HG02981 (cell line): Measurements from ENCODE around the gene TPK1.
"Not testable (repeated sequence)": the region's sequence is repeated elsewhere in the genome, so short reads cannot be mapped to it uniquely, and the experiment has no call there.

Source experiments
- ATAC-seq: cut with Tn5 transposase; IDR thresholded peaks from one replicate; pipeline ENCODE4 v1.9.1; 2021; ENCODE audit warnings: mild to moderate bottlenecking, moderate library complexity; ENCODE audit not compliant: unreplicated experiment

The TPK1 gene

GRCh38 chr7:144653449-144653848, 182.4 kb downstream of the TPK1 start:
- peak; percentile 44 for ATAC-seq

DNA sequence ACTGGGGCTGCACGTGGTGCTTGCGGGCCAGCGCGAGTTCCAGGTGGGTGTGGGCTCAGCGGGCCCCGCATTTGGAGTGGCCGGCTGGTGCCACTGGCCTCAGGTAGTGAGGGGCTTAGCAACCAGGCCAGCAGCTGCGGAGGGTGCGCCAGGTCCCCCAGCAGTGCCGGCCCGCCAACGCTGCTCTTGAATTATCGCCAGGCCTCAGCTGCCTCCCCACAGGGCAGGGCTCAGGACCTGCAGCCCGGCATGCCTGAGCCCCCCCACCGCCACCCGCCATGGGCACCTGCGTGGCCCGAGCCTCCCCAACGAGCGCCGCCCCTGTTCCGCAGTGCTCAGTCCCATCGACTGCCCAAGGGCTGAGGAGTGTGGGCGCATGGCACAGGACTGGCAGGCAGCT, 185.4 kb downstream of the TPK1 start:
- no peak for ATAC-seq

- peak; percentile 55 for ATAC-seq
Measured at GRCh38 chr7:144649120-144649519, 186.7 kb downstream of the TPK1 start.

GRCh38 chr7:144641389-144642044, 194.3 kb downstream of the TPK1 start:
- ATAC-seq, result no peak

DNA sequence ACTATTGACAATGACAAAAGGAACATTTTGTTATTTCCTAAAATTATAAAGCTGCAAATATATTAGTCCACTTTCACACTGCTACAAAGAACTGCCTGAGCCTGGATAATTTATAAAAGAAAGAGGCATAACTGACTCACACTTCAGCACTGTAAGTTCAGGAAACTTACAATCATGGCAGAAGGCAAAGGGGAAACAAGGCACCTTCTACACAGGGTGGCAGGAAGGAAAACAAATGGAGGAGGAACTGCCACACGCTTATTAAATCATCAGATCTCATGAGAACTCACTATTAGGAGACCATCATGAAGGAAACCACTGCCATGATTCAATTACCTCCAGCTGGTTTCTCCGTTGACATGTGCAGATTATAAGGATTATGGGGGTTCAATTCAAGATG, 203.1 kb downstream of the TPK1 start:
- ATAC-seq, result no peak

DNA sequence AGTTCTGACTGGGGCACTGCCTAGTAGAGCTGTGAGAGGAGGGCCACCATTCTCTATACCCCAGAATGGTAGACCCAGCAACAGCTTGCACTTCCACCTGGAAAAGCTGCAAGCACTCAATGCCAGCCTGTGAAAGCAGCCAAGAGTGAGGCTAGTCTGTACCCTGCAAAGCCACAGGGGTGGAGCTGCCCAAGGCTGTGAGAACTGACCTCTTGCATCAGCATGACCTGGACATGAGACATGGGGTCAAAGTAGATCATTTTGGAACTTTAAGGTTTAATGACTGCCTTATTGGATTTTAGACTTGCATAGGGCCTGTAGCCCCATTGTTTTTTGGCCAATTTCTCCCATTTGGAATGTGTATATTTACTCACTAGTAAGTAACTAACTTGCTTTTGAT, 206.3 kb downstream of the TPK1 start:
- no peak for ATAC-seq

GRCh38 chr7:144629011-144629410, 206.8 kb downstream of the TPK1 start:
- no peak for ATAC-seq

- ATAC-seq, result no peak
Measured at GRCh38 chr7:144628176-144628575, 207.7 kb downstream of the TPK1 start.

DNA sequence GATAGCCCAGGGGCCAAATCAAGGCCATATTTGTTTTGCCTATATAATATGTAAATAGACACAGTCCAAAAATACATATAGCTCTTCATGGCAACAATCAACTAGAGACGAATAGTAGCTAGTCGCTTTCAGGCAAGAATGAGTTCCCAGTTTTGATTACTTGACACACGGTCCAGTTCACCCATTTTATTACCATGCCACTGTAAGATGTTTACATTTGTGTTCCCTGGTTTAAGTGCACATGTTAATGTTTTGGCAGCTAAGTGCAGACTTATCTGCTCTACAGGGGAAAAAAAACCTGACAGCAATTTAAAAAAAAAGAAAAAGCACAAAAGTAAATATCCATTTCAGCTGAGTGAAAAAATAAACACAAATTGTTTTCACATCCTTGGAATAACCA, 213.1 kb downstream of the TPK1 start:
- ATAC-seq, result no peak

DNA sequence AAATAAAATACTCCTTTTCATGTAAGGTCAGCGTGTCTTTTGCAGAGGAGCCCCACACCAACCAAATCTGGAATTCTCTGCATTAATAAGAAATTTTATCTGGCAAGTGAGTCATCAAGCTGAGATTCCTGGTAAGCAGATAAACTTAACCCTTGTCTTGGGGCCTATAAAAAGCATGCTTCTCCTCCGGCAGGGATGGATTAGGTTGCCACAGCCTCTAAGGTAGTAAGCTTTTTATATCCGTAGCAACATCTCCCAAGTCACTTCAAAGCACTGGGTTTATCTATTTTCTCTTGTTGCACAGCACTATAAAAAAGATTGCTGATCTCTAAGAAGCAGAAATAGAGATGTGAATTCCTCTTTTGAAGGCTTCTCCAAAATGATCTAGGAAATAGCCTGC, 229.6 kb downstream of the TPK1 start:
- no peak for ATAC-seq

DNA sequence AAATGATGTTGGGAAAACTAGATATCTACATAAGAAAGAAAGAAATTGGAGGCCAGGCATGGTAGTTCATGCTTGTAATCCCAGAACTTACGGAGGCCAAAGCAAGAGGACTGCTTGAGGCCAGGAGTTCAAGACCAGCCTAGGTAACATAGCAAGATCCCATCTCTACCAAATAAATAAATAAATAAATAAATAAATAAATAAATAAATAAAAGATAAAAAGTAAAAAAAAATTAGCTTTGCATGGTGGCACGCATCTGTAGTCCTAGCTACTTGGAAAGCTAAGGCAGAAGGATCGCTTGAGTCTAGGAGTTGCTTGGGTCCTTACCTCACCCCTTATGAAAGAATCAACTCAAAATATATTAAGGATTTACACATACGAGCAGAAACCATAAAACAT, 238.9 kb downstream of the TPK1 start:
- no peak for ATAC-seq

DNA sequence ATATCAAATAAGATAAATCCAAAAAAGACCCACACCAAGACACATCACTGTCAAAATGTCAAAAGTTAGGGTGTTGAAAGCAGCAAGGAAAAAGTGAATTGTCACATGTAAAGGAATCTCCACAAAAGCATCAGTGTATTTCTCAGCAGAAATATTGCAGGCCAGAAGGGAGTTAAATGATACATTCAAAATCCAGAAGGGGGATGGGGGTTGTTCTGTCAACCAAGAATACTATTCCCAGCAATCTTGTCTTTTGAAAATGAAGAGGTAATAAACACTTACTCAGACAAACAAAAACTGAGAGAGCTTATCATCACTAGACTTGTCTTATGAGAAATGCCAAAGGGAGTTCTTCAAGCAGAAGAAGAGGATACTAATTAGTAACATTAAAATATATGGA, 241.3 kb downstream of the TPK1 start:
- no peak for ATAC-seq

DNA sequence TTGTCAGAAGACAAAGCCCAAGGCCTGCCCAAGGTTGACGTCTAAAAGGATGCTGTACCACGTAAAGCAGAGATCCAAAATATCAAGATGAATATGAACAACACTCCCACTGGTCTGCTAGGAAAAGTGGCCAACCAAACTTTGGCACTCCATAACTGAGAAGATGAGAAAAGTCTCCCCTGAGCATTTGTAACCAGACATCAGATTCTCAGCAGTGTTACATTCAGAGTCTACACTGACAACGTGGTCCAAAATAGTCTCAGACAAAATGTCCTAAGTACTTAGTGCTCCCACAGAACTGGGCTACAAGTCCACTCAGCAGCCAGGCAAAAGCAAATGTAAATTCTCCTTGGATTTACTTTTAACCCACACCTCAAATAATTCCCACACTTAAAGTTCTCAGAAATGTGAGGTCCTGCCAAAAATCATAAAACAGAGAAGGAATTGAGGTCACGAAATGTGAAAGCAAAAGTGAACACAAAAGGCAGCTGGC, 247.2 kb downstream of the TPK1 start:
- no peak for ATAC-seq

DNA sequence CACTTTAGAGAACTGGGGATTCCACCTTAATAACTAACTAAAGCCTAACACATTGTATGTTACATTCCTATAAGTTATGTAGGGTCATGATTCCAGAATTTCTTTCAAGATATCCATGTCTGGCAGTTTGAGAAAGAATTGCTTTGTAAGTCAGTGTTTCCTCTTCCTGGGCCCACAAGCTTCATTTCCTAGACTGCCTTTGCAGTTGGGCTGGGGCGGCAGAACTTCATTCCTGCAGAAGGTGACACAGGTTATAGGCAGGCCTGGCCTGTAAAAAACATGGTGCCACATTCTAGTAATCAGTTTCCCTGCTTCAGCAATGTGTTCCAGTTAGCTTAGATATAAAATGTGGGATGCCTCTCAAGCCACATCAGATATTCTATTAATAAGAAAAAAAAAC, 248.2 kb downstream of the TPK1 start:
- no peak for ATAC-seq

DNA sequence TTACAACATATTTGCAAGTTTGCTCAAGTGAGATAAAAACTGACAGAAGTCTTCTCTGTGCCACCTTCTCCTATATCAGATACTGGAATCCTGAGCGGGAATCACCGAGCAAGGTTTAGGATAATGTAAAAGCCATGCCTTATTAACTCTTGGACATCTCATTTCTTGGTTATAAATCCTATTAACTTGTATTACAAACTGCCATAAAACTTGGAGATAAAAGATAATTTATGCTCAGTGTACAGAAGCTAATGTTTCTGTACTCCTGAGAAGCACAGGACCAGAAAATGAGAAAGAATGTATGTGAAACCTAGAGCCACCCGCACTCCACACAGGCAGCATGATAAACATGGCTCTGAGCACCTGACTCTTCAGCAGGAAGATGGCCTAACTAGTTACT, 251.1 kb downstream of the TPK1 start:
- ATAC-seq, result no peak

GRCh38 chr7:144579687-144580086, 256.2 kb downstream of the TPK1 start:
- ATAC-seq, result no peak

DNA sequence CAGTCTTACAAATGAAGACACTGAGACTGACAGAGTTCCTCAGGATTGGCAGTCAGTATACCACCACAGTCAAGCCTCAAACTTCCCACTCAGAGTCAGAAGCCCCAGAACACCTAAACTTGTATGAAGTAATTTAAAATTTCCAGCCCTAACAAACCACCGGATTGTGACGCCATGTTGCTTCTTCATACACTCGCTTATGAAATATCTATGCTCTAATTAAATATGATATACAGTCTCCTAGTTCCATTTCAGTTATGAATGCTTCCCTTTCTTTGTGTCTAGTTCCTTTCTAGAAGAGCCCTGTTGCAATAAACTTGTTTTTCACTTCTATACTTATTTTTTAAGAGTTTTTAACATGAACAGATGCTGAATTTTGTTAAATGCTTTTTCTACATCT, 260.4 kb downstream of the TPK1 start:
- no peak for ATAC-seq

- not testable (repeated sequence) for ATAC-seq
Measured at GRCh38 chr7:144574753-144575152, 261.1 kb downstream of the TPK1 start.

DNA sequence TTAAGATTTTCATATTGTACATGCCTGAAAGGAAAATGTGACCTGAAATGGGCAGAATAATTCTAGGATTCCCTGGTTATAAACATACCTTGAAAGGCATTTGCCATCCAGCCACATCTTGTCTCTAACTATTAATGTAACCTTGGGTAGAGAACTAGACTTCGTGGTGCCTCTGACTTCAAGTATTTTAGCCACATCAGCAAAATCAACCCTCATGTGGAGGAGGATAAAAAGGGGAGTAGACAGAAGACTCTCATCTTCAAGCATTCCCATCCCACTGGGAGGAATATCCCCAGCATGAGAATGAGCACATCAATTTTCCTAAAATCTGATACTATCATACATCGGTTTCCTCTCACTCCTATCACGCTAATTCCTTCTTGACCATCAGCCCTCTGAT, 267.6 kb downstream of the TPK1 start:
- no peak for ATAC-seq

DNA sequence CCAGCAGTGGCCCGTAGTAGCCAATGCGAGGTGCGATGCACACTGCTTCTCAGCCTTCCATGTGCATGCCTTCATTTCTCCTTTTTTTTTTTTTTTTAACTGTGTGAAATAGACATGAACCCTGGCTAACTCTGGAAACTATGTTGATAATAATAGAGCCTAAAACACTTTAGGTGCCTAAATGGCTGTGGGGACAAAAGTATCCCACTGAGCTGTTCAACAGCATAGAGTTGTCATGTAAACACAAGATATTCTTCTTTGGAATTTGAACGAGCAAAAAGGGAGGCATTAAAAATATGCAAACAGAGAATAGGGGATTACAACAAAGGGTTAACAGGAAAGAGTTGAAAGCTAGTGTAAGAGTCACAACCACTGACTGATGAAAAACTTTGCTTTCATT, 270.3 kb downstream of the TPK1 start:
- ATAC-seq, result no peak

GRCh38 chr7:144549861-144550260, 286.0 kb downstream of the TPK1 start:
- no peak for ATAC-seq

- no peak for ATAC-seq
Measured at GRCh38 chr7:144548556-144548955, 287.3 kb downstream of the TPK1 start.

- ATAC-seq, result no peak
Measured at GRCh38 chr7:144547888-144548287, 288.0 kb downstream of the TPK1 start.
